22Rv1 (cell line): ENCODE measurements around the gene SKIDA1.

Experiments
- ZFX ChIP-seq: fragments of 450-650 bp; IDR thresholded peaks from 2 replicates; pipeline ENCODE4 v1.6.1; 2017; ENCODE audit warnings: antibody characterized with exemption, borderline replicate concordance
- TF ChIP-seq, protein P1 (sequence below): fragments of 450-650 bp; IDR thresholded peaks from 2 replicates; pipeline ENCODE4 v1.5.1; 2017; ENCODE audit warnings: mild to moderate bottlenecking

DNA sequence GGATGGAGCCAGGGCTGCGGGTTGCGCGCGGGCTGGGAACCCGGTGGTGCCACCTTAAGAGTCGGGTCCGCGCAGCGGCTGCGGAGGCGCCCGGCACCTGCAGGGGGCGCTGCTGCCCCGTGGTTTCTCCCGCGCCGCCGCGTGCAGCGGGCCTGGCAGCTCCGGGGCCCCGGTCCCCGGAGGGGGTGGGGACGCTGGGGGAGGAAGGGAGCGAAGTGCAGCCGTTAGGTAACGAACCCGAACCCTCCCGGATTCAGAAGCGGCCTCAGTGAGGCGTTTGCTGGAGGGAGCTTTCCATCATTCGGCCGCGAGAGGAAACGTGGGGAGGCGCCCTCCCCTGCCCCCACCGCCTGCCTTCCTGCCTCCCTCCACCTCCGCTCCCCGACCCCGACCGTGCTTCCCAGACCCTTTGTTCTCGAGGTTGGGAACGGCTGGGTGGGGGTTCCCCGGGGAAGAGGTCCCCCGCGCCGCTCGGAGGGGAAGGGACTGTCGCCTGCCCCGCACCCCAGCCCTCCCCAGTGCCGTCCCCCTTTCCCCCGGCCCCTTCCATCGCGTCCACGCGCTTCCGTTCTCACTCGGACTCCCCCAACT, 29.6 kb downstream of the SKIDA1 start:
- TF ChIP-seq, protein P1, sequence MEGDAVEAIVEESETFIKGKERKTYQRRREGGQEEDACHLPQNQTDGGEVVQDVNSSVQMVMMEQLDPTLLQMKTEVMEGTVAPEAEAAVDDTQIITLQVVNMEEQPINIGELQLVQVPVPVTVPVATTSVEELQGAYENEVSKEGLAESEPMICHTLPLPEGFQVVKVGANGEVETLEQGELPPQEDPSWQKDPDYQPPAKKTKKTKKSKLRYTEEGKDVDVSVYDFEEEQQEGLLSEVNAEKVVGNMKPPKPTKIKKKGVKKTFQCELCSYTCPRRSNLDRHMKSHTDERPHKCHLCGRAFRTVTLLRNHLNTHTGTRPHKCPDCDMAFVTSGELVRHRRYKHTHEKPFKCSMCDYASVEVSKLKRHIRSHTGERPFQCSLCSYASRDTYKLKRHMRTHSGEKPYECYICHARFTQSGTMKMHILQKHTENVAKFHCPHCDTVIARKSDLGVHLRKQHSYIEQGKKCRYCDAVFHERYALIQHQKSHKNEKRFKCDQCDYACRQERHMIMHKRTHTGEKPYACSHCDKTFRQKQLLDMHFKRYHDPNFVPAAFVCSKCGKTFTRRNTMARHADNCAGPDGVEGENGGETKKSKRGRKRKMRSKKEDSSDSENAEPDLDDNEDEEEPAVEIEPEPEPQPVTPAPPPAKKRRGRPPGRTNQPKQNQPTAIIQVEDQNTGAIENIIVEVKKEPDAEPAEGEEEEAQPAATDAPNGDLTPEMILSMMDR = peak; percentile 91
- TF ChIP-seq ZFX = no peak
